Transverse colon (tissue), 4 donors: ENCODE measurements around the gene CCDC7.

Experiments
- CTCF ChIP-seq, 5 experiments: fragments of 200-600 bp in 3 of 5; fragments of 450-650 bp in 2 of 5; sonication (generic) in 3 of 5; IDR thresholded peaks; 1 replicate in 2 of 5; 2 replicates in 3 of 5; pipeline ENCODE4 v1.5.1; 2016 to 2017; ENCODE audit warnings: antibody characterized with exemption in 5 of 5, inconsistent platforms in 3 of 5, mild to moderate bottlenecking in 2 of 5, moderate library complexity in 1 of 5
- POLR2A ChIP-seq: fragments of 450-650 bp; IDR thresholded peaks from one replicate; pipeline ENCODE4 v1.6.1; 2016; ENCODE audit warnings: antibody characterized with exemption, mild to moderate bottlenecking, moderate library complexity
- POLR2AphosphoS5 ChIP-seq, 3 donors: sonication (generic); formaldehyde crosslinking; IDR thresholded peaks; one replicate each; pipeline ENCODE4 v1.6.1; 2016; ENCODE audit warnings: antibody characterized with exemption in 3 of 3

- TF ChIP-seq POLR2AphosphoS5 (IDR thresholded peaks at IDR 0.05) (no peak), CTCF (IDR thresholded peaks at IDR 0.05) (no peak), POLR2A (no peak)
These were observed 408.5 kb downstream of the CCDC7 start for GRCh38 chr10:32854435-32854834.
